WERI-Rb-1 (cell line): ENCODE results near the gene GATB.

Experiments used
- DNase-seq: peaks from one replicate; pipeline ENCODE4 v3.0.0-alpha.2; 2020
- H3K27ac ChIP-seq: fragments of 250-450 bp; sonication (Bioruptor Pico); 2 replicates; pipeline ENCODE4 v1.5.1; 2020; ENCODE audit warnings: mild to moderate bottlenecking, moderate library complexity
- H3K27me3 ChIP-seq: fragments of 250-450 bp; sonication (Bioruptor Pico); 2 replicates; pipeline ENCODE4 v1.5.1; 2021; ENCODE audit warnings: mild to moderate bottlenecking, low read depth, moderate library complexity; ENCODE audit not compliant: insufficient read depth, severe bottlenecking
- H3K36me3 ChIP-seq: fragments of 250-450 bp; sonication (Bioruptor Pico); 2 replicates; pipeline ENCODE4 v1.5.1; 2020; ENCODE audit warnings: mild to moderate bottlenecking, moderate library complexity
- H3K4me3 ChIP-seq: 2 replicates; pipeline ENCODE4 v1.5.1; 2011; ENCODE audit warnings: low read depth, mild to moderate bottlenecking, control low read depth, low read length
- H3K9me3 ChIP-seq: fragments of 250-450 bp; sonication (Bioruptor Pico); 2 replicates; pipeline ENCODE4 v1.5.1; 2021; ENCODE audit warnings: mild to moderate bottlenecking, moderate library complexity; ENCODE audit not compliant: severe bottlenecking
- TF ChIP-seq, protein P1 (sequence below): IDR thresholded peaks from 2 replicates; pipeline ENCODE4 v1.5.1; 2011; ENCODE audit warnings: low read depth, mild to moderate bottlenecking, control low read depth, inconsistent platforms, low read length

Gene GATB

DNA sequence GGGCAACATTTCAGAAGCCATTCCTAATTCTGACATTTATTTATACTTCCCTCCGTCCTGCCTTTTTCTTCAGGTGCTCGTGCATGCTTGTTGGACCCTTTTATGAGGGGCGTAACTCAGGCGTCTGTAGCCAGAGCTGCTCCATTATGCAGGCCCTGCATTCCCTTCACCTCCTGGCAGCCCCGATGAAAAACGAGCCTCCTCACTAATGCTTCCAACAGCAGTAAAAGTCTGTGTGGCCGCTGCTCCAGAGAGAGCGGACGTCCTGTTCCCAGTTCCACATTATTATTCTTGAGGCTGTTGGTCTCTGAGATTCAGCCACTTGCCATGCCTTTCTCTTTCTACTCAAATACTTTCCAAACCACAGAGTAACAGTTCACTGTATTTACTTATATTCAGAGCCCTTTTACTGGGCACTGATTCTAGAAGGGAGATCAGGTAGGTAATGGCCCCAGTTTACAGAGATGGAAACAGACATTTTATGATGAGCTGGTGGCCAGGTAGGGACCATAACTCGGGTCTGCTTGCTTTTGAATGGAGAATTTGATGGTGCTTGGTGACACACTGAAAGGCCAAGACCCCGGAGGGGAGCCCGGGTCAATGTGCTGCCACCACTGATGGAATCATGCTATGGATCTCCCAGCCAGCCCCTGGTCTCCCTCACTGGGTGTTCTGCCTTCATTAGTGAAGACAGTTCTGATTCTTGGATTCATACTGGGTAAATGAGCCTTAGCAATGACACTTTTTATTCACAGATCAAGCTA is 101.0 kb downstream of the GATB start:
- H3K27me3 ChIP-seq, result no peaks in the 10 kb centered on the region
- H3K36me3 ChIP-seq, result no peaks in the 10 kb centered on the region
- no peak for DNase-seq
- no peak overlapping the region for H3K4me3 ChIP-seq
- H3K9me3 ChIP-seq, result no peaks in the 10 kb centered on the region
- H3K27ac ChIP-seq, result no peak overlapping the region
- TF ChIP-seq, protein P1, sequence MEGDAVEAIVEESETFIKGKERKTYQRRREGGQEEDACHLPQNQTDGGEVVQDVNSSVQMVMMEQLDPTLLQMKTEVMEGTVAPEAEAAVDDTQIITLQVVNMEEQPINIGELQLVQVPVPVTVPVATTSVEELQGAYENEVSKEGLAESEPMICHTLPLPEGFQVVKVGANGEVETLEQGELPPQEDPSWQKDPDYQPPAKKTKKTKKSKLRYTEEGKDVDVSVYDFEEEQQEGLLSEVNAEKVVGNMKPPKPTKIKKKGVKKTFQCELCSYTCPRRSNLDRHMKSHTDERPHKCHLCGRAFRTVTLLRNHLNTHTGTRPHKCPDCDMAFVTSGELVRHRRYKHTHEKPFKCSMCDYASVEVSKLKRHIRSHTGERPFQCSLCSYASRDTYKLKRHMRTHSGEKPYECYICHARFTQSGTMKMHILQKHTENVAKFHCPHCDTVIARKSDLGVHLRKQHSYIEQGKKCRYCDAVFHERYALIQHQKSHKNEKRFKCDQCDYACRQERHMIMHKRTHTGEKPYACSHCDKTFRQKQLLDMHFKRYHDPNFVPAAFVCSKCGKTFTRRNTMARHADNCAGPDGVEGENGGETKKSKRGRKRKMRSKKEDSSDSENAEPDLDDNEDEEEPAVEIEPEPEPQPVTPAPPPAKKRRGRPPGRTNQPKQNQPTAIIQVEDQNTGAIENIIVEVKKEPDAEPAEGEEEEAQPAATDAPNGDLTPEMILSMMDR, result no peak

DNA sequence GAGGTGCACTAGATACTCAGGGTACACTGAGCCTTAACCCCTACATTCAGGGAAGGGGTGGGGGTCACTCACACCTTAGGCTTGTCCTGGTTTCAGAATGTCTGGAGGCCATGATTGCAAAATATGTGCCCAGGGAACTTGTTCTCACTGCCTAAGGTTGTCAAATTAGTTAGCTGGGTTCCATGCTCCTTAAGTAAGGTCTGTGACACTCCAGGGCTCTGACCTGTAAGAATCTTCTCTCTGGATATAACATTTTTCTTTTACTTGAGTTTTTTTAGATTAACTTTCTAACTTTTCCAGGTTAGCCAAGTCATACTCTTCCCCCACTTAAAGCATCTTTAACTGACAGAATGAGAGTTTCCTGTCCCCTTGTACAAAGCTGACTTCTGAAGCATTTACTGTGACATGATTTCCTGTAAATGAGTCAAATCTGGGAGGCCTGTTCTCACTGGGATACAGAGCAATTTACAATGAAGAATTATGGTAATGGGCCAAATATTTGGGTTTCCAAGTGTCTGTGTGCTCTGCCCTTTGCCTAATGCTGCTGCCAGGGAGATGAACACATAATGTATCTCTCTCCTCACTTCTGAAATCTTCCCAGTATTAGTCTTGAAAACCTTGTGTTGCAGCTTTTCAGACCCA is 101.7 kb downstream of the GATB start:
- H3K9me3 ChIP-seq, result no peaks in the 10 kb centered on the region
- DNase-seq, result no peak
- TF ChIP-seq, protein P1, result no peak
- H3K27me3 ChIP-seq, result no peaks in the 10 kb centered on the region
- H3K27ac ChIP-seq, result no peak overlapping the region
- H3K36me3 ChIP-seq, result no peaks in the 10 kb centered on the region
- no peak overlapping the region for H3K4me3 ChIP-seq

- DNase-seq, result no peak
- H3K4me3 ChIP-seq, result no peak overlapping the region
- no peaks in the 10 kb centered on the region for H3K27me3 ChIP-seq
- no peaks in the 10 kb centered on the region for H3K9me3 ChIP-seq
- TF ChIP-seq, protein P1, result no peak
- no peak overlapping the region for H3K27ac ChIP-seq
- no peaks in the 10 kb centered on the region for H3K36me3 ChIP-seq
Measured at GRCh38 chr4:151657896-151658295, 102.9 kb downstream of the GATB start.

DNA sequence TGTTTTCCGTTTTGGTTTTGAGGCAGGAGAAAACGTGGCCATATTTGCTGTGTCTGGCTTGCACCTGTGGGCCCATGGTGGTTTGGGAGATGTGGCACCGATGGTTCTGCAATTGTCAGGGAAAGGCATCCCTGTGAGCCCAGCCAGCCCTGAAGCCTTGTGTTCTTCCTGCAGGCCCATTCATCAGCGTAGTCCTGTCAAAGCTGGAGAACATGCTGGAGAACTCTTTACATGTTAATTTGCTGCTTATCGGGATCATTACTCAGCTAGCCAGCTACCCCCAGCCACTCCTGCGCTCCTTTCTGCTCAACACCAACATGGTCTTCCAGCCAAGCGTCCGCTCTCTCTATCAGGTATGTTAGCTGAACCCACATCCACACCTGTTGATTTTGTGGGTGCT is 104.7 kb downstream of the GATB start:
- no peaks in the 10 kb centered on the region for H3K36me3 ChIP-seq
- no peaks in the 10 kb centered on the region for H3K9me3 ChIP-seq
- H3K4me3 ChIP-seq, result no peak overlapping the region
- TF ChIP-seq, protein P1, result no peak
- H3K27me3 ChIP-seq, result no peaks in the 10 kb centered on the region
- DNase-seq, result no peak
- H3K27ac ChIP-seq, result no peak overlapping the region

- DNase-seq, result no peak
- no peaks in the 10 kb centered on the region for H3K36me3 ChIP-seq
- H3K27ac ChIP-seq, result no peak overlapping the region
- H3K4me3 ChIP-seq, result no peak overlapping the region
- no peaks in the 10 kb centered on the region for H3K9me3 ChIP-seq
- TF ChIP-seq, protein P1, result no peak
- no peaks in the 10 kb centered on the region for H3K27me3 ChIP-seq
Measured at GRCh38 chr4:151653548-151653918, 107.3 kb downstream of the GATB start.
